GM20000 (cell line): ENCODE measurements around the gene PRKCZ.

ENCODE experiments used
- DNase-seq: peaks from one replicate; pipeline ENCODE4 v3.0.0; 2012; ENCODE audit warnings: low spot score
- TF ChIP-seq, protein P1 (sequence below): IDR thresholded peaks from 2 replicates; pipeline ENCODE4 v1.5.1; 2012; ENCODE audit warnings: mild to moderate bottlenecking, control low read depth; ENCODE audit errors: extremely low read depth, missing control alignments

PRKCZ gene

DNA sequence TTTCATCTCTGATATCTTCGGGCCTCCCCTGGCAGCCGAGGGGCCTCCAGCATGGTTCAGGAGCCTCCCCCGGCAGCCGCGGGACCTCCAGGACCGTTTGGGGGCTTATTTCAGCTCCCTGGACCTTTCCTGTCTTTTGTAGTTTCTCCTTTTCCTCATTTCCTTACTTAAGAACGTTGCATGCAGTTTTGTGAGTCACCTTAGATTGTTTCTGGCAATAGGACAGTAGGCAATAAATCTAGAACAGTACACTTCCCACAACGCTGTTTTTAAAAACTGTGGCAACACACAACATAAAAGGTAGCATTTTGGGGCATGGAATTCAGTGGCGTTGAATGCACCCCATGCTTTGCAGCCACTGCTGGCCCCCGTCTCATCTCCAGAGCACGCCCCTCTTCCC is 120.0 kb downstream of the PRKCZ start:
- TF ChIP-seq, protein P1, sequence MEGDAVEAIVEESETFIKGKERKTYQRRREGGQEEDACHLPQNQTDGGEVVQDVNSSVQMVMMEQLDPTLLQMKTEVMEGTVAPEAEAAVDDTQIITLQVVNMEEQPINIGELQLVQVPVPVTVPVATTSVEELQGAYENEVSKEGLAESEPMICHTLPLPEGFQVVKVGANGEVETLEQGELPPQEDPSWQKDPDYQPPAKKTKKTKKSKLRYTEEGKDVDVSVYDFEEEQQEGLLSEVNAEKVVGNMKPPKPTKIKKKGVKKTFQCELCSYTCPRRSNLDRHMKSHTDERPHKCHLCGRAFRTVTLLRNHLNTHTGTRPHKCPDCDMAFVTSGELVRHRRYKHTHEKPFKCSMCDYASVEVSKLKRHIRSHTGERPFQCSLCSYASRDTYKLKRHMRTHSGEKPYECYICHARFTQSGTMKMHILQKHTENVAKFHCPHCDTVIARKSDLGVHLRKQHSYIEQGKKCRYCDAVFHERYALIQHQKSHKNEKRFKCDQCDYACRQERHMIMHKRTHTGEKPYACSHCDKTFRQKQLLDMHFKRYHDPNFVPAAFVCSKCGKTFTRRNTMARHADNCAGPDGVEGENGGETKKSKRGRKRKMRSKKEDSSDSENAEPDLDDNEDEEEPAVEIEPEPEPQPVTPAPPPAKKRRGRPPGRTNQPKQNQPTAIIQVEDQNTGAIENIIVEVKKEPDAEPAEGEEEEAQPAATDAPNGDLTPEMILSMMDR = no peak
- no peak for DNase-seq

DNA sequence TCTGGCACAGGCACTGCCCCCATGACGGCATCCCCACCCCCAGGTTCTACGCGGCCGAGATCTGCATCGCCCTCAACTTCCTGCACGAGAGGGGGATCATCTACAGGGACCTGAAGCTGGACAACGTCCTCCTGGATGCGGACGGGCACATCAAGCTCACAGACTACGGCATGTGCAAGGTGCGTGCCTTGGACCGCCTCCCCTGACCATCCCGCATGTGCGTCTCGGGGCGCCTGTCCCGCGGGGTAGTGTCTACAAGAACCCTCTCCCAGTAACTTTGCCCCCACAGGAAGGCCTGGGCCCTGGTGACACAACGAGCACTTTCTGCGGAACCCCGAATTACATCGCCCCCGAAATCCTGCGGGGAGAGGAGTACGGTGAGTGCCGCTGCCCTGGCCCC is 121.8 kb downstream of the PRKCZ start:
- TF ChIP-seq, protein P1 = no peak
- no peak for DNase-seq

DNA sequence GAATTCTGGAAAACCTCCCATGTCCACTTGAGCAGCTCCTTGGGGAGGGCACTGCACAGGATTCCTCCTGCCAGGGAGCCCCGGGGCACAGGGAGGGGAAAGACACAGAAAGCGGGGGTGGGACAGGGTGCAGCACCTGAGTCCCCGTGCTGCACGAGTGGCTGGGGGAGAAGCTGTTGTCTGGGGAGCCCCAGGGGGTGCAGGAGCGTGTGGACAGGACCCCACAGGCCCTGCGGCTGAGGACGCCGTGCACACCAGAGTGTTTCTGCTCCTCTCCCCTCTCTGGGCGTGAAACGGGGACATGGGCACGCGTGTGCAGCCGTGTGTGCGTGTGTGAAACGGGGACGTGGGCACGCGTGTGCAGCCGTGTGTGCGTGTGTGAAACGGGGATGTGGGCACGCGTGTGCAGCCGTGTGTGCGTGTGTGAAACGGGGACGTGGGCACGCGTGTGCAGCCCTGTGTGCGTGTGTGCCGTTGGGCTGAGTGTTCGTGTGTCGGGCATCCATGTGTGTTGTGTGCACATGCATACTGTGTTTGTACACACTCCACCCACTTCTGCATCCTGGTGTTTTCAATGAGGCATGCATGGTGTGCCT is 122.4 kb downstream of the PRKCZ start:
- DNase-seq = no peak
- TF ChIP-seq, protein P1 = no peak

DNA sequence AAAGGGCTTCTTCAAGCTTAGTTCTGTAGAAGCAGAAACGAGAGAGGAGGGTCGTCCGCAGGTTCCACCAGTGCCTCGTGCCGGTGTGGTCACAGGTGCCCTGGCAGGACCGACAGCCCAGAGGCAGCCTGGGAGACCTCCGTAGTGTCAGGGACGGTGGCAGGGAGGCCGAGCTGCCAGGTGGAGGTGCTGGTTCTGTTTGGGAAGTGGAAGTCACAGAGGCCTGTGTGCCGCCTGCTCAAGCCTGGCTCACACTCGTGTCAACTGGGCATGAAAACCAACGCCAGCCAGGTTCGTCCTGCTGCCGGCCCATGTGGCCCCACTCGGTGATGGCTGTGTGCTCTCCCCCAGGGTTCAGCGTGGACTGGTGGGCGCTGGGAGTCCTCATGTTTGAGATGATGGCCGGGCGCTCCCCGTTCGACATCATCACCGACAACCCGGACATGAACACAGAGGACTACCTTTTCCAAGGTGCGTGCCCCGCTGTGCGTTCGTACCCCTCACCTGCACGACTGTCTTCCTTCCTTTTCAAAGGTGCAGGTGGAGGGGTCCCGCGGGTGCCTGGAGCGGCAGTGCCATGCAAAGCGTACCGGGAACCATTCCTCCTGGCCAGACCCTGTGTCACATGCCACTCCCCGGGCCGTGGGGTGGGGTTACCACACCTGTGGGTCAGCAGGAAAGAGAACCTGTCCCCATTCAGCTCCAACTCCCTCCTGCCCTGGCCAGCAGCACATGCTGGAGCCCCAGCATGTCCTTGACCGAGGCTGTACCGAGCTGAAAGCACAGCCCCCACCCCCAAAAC is 123.5 kb downstream of the PRKCZ start:
- TF ChIP-seq, protein P1 = no peak
- DNase-seq = no peak

DNA sequence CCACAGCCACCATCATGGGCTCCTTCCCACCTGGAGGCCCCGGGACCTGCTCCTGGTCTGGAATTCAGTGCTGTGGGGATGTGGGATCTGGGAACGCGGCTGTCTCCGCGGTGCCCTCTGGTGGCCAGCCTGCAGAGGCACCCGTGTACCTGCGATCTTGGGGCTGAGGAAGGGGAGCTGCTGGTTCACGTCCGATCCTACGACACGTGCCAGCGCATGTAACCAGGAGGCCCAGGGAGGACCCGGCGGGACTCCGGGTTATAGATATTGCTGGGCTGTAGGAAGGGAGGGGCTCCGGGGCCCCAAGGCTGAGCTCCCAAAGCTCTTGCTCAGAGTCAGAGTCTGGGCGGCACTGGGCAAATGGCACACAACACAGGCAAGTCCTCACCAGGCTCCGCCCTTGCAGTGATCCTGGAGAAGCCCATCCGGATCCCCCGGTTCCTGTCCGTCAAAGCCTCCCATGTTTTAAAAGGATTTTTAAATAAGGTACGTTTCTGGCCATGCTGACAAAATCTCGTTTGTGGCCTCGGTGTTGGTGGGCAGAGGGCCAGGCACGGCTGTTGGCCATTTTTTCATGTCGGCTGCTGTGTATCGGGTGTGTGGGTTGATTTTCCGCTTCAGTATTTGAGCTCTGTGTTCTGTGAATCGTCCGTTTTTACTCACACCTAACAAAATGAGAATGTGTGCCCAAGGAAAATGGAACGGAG is 124.3 kb downstream of the PRKCZ start:
- TF ChIP-seq, protein P1 = peak; percentile 69
- DNase-seq = peak; percentile 87

DNA sequence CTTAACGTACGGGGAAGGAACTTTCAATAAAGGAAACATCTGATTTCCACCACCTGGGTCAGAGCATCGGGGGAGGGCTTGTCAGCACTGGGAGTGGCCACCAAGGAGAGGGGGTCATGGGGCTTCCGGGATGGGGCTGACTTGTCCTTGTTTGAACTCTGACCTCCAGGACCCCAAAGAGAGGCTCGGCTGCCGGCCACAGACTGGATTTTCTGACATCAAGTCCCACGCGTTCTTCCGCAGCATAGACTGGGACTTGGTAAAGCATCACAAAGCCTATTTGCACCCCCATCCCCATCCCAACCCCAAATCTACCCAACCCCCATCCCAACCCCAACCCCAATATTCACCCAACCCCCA is 124.8 kb downstream of the PRKCZ start:
- no peak for DNase-seq
- TF ChIP-seq, protein P1 = no peak
